GM19455 (cell line): ENCODE measurements around the gene BBS7.

Experiments
- ATAC-seq: cut with Tn5 transposase; IDR thresholded peaks from one replicate; pipeline ENCODE4 v1.9.1; 2021; ENCODE audit not compliant: unreplicated experiment

The BBS7 gene

DNA sequence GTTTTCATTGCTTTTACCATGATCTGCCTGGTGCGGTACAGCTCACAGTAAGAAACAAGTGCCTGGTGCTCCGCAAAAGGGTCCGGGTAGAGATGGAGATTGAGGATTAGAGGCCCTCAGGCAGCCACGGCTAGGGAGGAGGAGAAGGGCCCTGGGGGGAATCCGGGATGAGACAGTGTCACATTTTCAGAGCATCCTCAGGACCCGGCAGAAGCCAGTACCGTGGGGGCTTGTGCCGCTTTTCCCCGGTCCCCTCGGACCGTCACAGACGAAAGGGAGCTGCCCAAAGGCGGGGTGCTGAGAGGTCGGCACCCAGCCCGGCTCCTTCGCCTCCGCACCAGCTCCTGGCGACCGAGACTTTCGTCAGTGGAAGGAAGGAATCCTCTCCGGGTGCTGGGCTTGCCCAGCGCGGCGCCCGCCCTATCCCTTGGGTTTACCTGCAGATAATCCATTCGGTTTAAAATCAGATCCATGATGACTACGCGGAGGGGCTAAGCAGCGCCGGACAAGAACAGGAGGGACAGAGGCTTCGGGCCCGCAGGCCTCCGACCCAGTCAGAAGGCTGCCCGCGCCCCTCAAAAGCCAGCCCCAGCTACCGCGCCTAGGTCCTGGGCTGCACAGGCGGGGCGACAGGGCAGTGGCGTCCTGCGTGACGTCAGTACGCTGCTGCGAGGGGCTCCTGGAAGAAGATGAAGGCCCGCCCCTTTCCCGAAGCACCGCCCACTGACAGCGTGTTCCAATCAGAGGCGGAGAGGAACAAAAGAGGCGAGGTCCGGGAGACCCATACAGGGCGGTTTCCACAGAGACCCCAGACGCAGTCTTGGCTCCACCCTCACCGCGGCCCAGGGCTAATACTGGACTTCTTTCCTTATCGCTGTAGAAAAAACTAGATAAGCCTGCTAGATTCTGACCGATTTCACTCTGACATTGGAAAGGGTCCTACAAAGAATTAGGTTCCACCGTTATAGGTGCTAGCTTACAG is at the start of gene BBS7:
BBS7 (minus strand) TSS at position 634 of the 982 bp plus-strand sequence; CDS start at position 473, 161 bp downstream.
- peak; percentile 99 for ATAC-seq

- no peak for ATAC-seq
These were observed 43.4 kb upstream of the BBS7 start for GRCh38 chr4:121913667-121914066.

DNA sequence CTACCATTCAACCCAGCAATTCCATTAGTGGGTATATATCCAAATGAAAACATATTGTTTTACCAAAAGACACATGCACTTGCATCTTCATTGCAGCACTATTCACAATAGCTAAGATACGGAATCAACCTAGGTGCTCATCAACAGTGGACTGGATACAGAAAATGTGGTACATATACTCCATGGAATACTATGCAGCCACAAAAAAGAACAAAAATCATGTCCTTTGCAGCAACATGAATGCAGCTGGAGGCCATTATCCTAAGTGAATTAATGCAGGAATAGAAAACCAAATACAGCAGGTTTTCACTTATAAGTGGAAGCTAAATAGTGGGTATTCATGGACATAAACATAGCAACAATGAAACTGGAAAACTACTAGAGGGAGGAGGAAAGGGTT is 38.1 kb upstream of the BBS7 start:
- no peak for ATAC-seq

DNA sequence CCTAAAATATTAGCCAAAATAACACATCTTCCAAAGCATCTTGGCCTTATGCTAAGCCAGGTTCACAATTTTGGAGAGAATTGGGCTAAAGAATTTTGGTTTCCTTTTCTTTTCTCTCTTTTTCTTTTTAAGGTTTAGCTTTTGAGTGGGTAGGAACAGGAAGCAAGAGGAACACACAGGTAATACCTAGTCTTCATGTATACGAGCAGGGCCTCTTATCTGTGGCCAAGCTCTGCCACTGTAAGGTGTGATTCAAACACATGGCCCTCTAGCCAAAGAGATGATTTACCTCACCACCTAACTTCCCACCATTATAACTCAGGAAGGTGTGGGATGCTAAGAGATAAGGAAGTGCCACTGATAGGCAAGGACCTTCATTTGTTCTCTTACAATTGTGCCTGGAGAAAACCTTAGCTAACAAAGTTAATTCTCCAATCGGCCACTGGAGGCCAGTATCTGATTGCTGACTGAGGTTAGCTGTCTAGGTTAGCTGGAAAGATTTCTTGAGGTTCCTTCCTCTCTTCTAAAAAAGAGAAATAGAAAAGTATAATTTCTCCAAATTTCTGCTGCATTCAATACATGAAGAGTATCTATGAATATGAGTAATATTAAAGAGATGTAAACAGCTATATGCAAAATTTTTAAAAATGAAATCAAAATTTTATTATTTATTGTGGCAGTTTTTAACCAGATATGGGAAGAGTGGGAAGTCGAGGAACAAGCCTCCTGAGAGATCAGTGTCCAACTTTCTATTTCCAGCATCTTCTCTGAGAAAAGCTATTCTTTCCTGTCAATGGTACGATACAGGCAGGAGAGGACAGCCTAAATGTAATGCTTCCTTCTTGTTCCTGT is 30.1 kb upstream of the BBS7 start:
- peak; percentile 84 for ATAC-seq

- no peak for ATAC-seq
These were observed 27.9 kb upstream of the BBS7 start for GRCh38 chr4:121898150-121898549.

GRCh38 chr4:121888134-121888533 is 17.9 kb upstream of the BBS7 start:
- ATAC-seq: no peak

DNA sequence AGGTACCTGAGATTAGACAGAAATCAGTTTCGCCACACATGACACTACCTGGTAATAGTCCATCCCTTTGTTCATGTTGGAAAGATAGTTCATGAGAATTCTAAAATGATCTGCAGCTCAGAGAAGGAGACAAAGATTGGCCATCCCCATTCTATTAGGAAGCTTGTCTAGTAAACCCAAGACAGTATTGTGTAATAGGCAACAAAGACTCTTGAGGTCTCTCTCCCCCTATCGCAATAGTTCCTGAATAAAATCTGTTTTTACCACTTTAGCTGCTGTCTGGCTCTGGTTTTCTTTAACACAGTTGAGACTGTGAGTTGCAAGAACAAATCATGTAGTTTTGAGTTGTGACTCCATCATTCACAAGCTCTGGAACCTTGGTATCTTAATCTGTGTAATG is 14.8 kb upstream of the BBS7 start:
- ATAC-seq: no peak

DNA sequence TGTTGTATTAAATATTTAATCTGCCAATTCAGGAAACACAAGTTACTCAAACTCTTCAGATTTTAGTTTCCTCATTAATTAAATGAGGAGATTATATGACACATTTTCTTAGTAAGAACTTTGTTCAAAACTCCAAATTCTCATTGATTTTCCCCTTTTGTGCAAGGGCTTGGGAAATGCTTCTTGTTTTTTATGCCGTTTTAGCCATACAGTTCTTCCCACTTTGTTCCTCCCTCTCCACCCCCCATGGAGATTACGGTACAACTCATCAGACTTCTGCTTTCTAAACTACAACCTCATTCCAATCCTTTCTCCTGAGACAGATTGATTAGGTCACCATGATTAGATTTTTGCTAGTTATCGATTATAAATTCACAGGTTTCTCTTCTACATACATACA is 10.9 kb upstream of the BBS7 start:
- no peak for ATAC-seq

- no peak for ATAC-seq
These were observed 8.9 kb upstream of the BBS7 start for GRCh38 chr4:121879135-121879534.

DNA sequence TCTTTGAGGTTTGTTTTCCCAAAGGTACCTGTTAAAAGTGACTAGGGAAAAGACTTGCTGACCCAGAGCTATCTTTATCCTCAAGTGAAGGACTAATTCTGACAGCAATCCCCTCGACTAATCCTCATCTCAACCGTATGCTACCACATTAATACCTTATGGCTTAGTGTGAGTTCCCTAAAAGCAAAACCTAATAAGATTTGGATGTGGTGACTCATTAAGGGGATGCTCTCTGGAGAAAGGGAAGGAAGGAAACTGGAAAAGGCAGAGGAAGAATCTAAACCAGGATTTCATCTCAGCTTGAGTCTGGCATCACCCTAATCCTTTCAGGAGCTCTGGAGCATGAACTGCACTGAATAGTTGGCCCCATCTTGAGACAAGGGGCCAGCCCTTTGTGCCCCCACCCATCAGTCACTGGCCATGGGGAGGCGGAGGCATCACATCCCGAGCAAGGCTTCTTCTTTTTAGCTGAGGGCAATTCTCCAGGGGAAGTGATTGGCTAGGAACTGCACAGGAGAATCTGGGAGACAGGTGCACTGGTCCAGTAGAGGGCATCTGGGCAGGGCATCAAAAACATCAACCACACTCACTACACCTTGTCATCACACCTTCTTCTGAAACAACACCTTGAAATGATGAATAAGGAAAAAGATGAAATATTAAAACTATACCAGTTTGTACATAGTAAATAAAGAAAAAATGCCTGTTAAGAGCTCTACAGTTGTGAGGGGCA is 6.9 kb upstream of the BBS7 start:
- ATAC-seq: no peak

GRCh38 chr4:121876070-121876469 is 5.8 kb upstream of the BBS7 start:
- ATAC-seq: no peak

GRCh38 chr4:121875652-121876051 is 5.4 kb upstream of the BBS7 start:
- no peak for ATAC-seq

GRCh38 chr4:121873604-121874003 is 3.3 kb upstream of the BBS7 start:
- ATAC-seq: no peak

DNA sequence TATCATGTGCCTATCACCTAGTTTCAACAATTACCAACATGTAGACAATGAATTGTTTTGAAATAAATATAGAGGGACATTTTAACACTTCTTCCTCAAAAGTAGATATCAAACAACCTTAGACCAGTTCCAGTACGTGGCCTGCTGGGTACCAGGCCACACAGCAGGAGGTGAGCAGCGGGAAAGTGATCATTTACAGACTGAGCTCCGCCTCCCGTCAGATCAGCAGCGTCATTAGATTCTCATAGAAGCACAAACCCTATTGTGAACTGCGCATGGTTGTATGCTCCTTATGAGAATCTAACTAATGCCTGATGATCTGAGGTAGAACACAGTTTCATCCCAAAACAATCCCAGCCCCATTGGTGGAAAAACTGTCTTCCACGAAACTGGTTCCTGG is 6.5 kb downstream of the BBS7 start:
- ATAC-seq: no peak

- ATAC-seq: no peak
These were observed 8.8 kb downstream of the BBS7 start for GRCh38 chr4:121861426-121861825.

DNA sequence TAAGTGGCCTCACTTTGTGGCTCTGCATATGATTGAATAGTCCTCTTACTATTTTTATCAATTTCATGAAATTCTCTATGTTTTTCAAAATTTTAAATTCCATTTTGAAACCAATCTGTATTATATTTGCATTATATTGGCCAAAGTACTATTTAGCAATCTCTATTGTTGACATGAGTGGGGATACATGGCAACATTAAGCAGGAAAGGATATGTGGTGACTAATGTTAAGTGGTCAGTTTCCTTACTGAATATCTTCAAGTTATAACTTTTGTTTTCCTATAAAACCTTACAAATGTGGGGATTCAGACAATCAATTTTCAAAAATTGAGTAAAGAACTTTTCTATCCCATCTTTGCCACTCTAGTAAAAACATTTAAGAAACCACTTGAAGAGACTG is 10.2 kb downstream of the BBS7 start:
- ATAC-seq: no peak

DNA sequence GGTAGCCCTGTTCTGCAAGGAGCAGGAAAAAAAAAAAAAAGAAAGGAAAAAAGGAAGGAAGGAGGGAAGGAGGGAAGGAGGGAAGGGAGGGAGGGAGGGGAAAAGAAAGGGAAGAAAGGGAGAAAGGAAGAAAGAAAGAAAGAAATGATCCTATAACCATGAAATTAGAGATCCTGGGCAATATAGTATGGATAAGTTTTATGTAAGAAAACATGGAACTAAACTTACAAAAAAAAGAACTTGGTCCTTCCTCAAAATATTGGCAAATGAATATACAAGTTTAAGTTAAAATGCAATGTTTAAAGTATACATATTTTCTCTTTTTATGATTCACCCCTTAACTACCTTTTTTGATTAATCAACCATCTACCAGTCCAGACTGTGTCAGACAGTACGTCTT is 18.9 kb downstream of the BBS7 start:
- ATAC-seq: no peak

DNA sequence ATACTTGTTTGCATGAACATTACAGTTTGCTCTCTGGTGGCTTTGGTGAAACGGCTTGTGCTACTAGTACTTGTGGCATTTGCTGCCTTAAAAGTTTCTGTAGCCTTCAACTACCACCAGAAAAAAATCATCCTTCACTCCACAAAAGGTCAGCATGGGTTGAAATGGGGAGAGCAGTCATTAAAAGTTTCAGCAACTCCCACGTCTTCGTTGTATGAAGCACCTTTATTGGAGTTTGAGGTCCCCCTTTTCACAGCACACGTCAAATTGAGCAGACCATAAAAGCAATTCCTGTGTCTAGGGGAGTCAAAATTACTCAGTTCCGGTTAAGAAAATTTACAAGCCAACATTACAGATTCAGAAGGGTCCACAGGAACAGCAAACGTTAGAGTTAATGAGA is 23.6 kb downstream of the BBS7 start:
- no peak for ATAC-seq

GRCh38 chr4:121842862-121843261 is 27.4 kb downstream of the BBS7 start:
- ATAC-seq: no peak

- ATAC-seq: no peak
These were observed 32.1 kb downstream of the BBS7 start for GRCh38 chr4:121838136-121838535.

DNA sequence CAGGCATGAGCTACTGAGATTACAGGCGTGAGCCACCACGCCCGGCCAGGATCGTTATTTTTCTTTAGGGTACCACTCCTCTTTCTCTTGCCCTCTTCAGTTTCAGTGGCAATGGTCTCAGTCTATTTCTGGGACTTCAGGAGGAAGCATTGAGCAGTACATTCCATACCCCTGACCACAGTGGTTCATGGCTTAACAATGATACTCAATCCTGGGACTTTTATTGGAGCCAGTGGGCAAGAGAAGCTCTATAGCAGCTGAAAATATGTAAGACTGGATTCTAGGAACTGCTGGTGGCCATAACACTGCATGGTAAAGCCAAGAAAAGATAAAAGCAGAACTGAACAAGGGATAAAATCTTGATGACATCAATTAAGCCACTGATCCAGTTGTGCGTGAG is 40.8 kb downstream of the BBS7 start:
- ATAC-seq: no peak
